Stimulated activated naive CD8-positive, alpha-beta T cell treated with anti-CD3 and anti-CD28 coated beads, Interleukin-15, Interleukin-2, amounts not matched to agents 100 U/mL and 50 U/mL, for 24 hours (primary cell): ENCODE data around the gene TAF15.

Experiments used
- ATAC-seq: fragments of 150-1000 bp; cut with Tn5 transposase; one replicate; pipeline ENCODE4 v1.10.0; 2021
- DNase-seq: peaks from one replicate; pipeline ENCODE4 v3.0.0; 2021

The TAF15 gene

DNA sequence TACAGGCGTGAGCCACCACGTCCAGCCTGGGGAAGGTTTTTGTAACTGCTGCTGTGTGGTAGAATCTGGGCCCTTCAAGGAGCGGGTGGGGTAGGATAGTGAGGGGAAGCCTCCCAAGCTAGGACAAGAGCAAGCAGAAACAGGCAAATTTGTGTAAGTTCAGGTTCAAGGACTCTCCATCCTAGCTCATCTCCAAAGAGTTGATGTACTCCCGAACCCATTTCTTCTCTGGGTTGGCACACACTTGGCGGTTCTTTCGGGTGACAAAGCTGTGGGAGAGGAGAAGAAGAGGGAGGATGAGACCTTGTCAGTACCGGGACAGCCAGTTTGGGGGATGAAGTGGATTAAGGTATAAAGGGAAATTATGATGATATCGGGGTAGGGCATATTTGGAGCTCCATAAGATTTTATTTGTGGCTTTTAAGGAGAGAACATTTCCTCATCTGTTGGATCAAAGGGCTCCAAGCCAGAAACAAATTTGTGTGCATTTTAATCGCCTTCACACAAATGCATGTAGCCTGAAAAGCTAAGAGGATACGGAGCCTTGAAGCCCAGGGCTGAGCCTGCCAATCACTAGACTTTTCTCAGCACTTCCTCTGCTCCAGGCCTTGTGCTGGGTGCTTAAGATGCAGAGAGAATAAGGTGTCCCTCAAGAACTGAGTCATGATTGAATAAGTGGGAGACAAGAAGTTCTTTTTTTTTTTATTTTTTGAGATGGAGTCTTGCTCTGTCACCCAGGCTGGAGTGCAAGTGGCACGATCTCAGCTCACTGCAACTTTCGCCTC lies 63.1 kb downstream of the TAF15 start:
- DNase-seq = no peak
- no peak for ATAC-seq

- DNase-seq (no peak), ATAC-seq (no peak)
These were observed 66.0 kb downstream of the TAF15 start for GRCh38 chr17:35875072-35875799.

DNA sequence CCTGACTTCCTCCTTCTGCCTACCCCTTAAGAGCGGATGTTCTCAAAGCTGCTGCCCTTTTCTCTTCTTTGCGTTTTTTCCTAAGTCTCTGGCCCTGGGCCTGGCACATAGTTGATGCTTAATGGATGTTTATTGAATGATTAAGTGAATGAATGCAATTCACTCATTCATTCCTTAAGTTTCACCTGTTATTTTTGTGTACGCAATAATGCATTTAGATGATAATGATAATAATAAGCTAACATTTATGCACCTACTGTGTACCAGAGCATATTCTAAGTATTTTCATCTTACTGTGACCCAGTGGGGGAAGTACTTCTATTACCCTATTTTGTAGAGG lies 66.5 kb downstream of the TAF15 start:
- no peak for ATAC-seq
- DNase-seq = no peak

DNA sequence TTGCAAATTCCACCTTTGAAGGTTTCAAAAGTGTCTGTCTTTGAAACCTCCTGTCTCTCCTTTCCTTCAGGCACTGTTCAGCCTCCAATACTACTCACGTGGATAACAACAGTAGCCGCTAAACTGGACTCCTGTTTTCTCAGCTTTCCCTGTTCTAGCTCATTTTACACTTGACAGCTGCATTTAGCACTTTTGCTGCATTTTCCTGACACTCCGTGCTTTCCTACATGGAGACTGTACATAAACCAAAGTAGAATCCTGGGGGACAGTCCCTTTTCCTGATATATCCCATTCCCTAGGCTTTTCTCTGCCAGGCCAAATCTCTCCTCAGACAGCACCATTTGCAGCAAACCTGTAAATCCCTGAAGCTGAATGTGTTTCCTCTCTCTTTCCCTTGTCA lies 67.2 kb downstream of the TAF15 start:
- DNase-seq (no peak), ATAC-seq (no peak)

- no peak for ATAC-seq
- DNase-seq = no peak
These were observed 68.2 kb downstream of the TAF15 start for GRCh38 chr17:35877345-35878029.

GRCh38 chr17:35878361-35878760 lies 69.1 kb downstream of the TAF15 start:
- ATAC-seq (no peak), DNase-seq (no peak)

- DNase-seq = peak; percentile 59
- peak; percentile 94 for ATAC-seq
These were observed 70.7 kb downstream of the TAF15 start, which contains the start of gene CCL5 for GRCh38 chr17:35879773-35880654. CCL5 (minus strand) TSS chr17:35880360.

DNA sequence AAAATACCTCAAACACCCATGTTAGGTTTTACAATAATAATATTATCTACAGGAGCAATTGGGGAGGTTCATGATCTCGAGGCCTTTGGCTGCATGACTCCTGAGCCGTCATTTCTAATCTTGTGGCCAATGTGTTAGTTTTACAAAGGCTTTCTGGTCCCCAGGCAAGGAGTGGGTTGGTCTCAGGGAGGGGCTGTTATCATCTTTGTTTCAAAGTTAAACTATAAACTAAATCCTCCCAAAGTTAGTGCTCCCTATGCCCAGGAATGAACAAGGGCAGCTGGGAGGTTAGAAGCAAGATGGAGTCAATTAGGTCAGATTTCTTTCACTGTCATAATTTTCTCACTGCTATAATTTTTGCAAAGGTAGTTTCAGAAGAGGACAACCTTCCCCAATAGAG lies 80.0 kb downstream of the TAF15 start:
- ATAC-seq (peak; percentile 72), DNase-seq (no peak)

- DNase-seq (no peak), ATAC-seq (no peak)
These were observed 80.8 kb downstream of the TAF15 start for GRCh38 chr17:35889818-35890773.

DNA sequence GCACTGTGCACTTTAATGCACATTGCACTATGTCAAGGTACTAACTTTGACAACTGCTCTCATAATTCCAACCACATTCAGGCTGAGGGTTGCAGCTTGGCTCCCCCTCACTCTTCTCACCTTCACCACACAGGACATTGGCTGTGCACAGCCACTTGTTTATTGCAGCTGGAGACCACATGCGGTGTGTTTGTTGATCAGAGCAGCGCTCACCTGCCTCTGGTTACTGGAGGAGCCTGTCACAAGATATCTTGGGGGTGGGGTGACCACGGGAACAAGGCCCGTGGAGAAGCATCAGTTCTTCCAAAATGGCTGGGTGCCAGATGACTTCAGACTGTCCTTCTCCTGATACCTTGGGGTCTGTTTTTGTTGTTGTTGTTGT lies 81.5 kb downstream of the TAF15 start:
- DNase-seq (peak; percentile 44), ATAC-seq (peak; percentile 26)

DNA sequence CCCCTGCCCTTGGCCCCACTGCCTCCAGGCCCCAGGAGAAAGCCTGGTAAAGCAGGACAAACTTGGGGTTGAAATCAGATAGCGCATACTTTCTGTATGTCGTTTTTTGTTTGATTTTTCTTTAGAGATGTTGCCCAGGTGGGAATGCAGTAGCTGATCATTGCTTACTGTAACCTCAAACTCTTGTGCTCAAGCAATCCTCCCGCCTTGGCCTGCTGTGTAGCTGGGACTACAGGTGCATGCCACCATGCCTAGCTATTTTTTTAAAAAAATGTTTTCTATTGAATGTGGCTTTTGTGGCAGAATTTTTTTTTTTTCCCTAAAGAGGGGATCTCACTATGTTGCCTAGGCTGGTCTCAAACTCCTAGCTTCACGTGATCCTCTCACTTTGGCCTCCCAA lies 82.0 kb downstream of the TAF15 start:
- no peak for ATAC-seq

DNA sequence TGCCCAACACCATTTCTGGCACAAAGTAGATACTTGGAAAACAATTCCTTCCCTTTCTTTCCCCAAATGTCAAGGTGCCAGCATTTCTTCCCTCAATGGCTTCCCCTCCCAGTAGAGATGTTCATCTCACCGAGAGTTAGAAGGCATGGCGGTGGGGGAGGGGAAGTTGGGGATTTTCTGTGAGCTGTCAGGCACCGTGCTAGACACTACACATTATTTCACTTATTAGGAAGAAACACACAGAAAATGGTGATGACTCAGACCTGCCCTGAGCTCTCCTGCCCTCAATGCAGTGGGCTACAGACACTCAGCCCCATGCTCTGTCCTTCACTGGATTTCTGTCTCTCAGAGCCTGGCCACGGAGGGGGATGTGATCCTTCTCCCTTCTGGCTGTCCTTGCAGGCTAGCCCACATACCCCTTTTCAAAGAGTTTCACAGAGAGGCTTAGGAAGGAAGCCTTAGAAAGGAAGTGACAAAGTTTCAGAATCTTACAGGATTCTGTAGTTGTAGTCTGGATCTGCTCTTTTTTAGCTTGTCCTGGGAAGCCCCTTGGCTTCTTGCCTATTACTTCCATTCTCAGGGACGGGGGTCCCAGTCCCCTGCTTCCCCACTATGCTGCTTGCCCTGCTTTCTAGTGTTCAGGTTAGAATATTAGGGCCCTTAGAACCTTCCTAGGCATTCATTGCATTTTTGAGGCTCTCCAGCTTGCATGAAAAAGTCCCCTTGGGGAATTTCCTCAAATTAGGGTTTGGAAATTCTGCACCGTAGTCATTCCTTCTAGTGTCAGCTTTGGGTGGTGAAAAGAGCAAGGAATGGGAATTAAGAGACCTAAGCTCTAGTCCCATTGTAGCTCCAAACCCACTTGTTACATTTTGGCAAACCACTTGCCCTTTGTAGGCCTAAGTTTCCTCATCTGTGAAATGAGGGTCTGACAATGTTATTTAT lies 83.1 kb downstream of the TAF15 start:
- peak; percentile 83 for DNase-seq

More for the DNA sequence above, 82.0 kb downstream of the TAF15 start:
- no peak for DNase-seq

DNA sequence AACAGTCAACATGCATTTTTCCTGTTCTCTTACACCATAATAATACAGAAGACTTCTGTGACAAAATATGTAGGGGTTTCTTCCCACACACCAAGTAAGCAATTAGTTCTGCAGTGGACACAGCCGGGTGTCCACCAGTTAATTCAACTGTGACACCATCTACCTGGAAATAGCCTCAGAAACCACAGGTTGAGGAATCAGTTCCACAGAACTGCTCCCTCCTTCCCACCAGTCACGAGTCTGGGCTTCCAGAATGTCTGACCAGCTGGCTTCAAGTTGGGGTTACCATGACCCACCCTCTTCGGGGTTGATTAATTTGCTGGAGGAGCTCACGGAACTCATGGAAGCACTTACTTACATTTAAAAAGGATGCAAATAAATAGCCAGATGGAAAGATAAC lies 84.5 kb downstream of the TAF15 start:
- ATAC-seq = no peak
- DNase-seq = no peak

More for the DNA sequence above, 83.1 kb downstream of the TAF15 start:
- ATAC-seq = peak; percentile 74

DNA sequence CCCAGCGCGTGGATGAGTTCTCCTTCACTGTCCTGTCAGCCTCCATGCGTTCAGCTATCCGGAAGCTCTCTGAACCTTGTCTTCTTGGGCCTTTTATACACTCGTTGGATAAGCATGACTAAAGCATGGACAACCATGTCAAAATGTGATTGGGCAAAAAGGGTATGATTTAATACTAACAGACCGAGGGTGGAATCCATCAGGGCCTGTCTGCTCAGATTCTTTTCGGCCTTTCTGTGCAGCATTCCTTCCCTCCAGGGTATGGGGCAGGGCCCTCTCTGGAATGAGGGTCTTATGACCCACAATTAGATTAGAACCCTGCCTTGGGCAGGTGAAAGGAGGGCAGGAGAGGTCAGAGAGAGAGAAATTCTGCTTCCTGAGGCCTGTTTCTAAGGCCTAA lies 84.9 kb downstream of the TAF15 start:
- DNase-seq (no peak), ATAC-seq (no peak)

DNA sequence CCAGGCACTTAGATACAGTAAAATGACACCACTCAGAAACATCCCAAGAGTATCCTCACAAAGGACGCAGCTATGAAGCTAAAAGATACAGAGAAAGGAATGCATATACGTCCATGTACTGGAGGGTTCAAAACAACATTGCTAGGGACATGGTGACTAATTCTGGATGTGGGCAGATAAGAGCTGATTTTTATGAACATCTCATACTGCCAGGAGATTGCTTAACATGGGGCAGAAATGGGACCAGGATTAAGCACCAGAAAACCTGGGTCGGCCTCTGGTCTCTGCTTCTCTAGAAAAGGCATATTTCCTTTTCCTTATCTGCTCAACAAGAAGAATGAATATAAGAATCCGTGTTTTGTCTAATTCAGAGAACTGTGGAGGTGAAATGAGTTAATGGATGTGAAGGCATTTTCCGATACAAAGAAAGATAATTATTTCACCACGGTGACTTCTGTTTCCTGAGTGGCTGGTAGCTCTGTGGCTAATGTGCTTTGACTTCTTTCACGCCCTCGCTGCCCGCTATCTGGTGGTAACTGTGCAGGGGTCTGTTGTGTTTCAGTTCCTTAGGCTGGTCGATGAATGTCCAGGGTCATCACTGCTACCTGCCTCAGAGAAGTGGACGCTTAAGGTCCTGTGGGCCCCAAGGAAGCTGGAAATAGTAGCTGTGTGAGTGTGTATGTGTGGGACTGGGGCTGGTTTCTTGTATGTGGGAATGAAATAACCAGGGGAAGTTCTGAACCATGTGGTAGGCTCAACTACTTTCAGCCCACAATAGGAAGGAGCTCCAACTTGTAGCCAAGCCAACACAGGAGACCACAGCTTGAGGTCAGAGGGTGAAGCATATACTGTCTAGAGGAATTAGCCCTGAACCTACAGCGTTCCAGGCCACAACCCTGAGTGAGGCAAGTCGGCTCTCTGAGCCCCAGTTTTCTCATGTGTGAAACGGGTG lies 86.6 kb downstream of the TAF15 start:
- peak; percentile 71 for ATAC-seq
- DNase-seq = peak; percentile 57
